ENCODE measurements around the gene DNAH14.

Gene DNAH14

DNA sequence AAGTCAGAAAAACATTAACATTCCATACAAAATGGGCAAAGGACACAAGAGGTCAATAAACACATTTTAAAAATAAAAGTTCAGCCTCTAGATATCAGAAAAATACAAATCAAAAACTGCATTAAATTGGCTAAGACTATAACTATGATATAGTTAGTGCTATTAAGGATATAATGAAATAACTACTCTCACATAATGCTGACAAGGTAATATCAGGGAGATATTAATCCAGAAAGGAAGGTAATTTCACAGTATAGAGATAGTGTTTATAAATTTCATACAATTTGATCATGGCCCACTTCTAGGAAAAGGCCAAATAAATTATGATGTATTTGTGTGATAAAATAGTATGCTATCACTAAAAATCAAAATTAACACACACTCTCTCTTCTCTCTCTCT is 436.5 kb downstream of the DNAH14 start:
- DNase-seq (ENCODE audit: low spot score) = no peak
- Histone ChIP-seq H3K27ac (no peak overlapping the region), H3K4me3 (no peak overlapping the region)
- TF ChIP-seq, protein P1, sequence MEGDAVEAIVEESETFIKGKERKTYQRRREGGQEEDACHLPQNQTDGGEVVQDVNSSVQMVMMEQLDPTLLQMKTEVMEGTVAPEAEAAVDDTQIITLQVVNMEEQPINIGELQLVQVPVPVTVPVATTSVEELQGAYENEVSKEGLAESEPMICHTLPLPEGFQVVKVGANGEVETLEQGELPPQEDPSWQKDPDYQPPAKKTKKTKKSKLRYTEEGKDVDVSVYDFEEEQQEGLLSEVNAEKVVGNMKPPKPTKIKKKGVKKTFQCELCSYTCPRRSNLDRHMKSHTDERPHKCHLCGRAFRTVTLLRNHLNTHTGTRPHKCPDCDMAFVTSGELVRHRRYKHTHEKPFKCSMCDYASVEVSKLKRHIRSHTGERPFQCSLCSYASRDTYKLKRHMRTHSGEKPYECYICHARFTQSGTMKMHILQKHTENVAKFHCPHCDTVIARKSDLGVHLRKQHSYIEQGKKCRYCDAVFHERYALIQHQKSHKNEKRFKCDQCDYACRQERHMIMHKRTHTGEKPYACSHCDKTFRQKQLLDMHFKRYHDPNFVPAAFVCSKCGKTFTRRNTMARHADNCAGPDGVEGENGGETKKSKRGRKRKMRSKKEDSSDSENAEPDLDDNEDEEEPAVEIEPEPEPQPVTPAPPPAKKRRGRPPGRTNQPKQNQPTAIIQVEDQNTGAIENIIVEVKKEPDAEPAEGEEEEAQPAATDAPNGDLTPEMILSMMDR (IDR thresholded peaks at IDR 0.05) = no peak

DNA sequence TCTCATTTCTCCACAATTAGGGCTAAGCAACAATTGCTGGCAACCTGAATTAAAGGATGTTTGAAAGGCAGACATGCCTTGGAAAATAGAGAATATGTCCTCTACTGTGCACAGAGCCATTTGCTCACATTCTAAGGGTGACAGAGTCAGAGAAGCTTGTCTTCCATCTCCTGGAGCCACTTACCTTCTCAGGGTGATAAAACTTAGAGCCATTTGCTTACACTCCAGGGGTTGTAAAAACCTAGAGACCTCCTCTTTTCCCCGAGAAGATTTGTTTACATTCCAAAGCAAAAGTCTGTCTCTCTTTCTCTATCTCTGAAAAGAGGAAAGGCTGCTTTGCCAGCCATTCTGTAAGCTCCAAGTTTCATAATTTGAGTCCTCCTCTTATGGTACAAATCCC is 437.1 kb downstream of the DNAH14 start:
- Histone ChIP-seq H3K27ac (no peak overlapping the region), H3K4me3 (no peak overlapping the region)
- TF ChIP-seq, protein P1 (IDR thresholded peaks at IDR 0.05) = no peak
- no peak for DNase-seq (ENCODE audit: low spot score)

DNA sequence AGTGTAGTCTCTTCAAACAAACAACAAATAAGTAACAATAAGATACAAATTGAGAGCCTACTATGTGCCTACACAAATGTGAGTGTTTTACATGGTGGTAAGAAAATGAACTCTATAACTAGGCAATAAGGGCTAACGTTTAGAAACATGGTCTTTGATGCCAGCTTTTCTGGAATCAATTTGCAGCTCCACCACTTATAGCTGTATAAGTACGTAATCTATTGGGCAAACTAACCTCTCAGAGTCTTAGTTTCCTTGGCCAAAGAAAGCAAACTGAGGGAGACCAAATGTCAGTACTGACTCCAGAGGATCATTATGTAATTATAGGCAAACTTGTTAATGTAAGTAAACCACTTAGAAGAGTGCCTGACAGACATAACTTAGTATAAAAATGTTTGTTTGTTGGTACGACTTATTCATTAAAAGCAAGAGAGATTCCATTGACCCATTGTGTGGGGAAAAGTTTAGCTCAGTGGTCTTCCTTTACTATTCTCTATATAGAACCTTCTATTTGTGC is 438.6 kb downstream of the DNAH14 start:
- DNase-seq (ENCODE audit: low spot score) = no peak
- Histone ChIP-seq H3K27ac (no peak overlapping the region), H3K4me3 (no peak overlapping the region)
- TF ChIP-seq, protein P1 (IDR thresholded peaks at IDR 0.05) = no peak

DNA sequence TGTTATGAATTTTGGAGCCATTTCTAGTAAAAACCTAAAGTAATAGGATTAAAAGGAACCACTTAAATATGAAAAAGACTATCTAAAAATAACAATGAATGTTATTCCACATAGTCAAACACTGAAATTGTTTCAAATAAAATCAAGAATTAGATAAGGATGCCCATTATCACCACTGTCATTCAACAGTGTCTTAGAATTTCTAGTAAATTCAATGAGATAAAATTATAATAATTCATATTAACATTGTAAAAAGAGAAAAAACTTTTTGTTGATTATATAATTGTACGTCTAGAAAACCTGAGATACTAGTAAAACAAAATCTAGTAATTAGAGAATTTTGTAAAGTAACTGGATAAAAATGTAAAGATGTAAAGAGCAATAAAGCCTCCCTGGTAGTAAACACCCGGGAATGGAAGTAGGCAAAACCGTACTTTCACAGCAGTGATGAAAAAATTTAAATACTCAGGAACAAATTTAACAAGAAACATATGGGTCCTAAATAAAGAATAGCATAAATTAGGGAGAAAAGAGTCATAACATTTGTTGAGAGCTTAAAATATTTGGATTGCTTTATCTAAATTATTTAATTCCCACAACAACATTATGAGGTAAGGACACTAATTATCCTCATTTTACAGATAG is 442.0 kb downstream of the DNAH14 start:
- Histone ChIP-seq H3K4me3 (no peak overlapping the region), H3K27ac (no peak overlapping the region)
- TF ChIP-seq, protein P1 (IDR thresholded peaks at IDR 0.05) = no peak
- no peak for DNase-seq (ENCODE audit: low spot score)

DNA sequence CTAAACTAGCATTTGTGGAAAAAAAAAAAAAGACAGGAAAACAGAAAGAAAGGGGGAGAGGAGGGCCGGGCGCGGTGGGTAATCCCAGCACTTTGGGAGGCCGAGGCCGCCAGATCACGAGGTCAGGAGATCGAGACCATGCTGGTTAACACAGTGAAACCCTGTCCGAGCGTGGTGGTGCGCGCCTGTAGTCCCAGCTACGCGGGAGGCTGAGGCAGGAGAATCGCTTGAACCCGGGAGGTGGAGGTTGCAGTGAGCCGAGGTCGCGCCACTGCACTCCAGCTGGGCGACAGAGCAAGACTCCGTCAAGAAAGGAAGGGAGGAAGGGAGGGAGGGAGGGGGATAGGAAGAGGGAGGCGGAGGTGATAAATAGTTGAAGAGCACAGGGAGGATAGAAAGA is 443.7 kb downstream of the DNAH14 start:
- H3K4me3 ChIP-seq = no peak overlapping the region
- no peak for DNase-seq (ENCODE audit: low spot score)
- no peak overlapping the region for H3K27ac ChIP-seq
- TF ChIP-seq, protein P1 (IDR thresholded peaks at IDR 0.05) = no peak

DNA sequence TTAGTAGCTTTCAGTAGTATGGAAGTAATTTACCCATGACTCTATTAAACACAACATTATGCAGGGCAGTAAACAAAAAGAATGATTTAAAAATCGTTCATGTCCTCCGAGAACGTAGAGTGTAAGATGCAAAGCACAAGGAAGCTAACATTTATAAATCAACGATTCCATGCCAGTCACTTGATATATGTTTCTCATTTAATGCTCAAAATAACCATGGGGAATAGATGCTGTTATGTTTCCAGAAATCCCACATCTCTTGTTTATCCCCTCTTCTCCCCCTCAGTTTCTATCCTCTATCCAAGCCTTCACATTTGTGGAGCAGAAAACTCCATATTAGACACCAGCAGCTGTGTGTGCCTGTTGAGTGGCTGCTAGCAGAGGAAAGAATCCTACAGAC is 445.5 kb downstream of the DNAH14 start:
- Histone ChIP-seq H3K4me3 (no peak overlapping the region), H3K27ac (no peak overlapping the region)
- DNase-seq (ENCODE audit: low spot score) = no peak
- TF ChIP-seq, protein P1 (IDR thresholded peaks at IDR 0.05) = no peak

DNA sequence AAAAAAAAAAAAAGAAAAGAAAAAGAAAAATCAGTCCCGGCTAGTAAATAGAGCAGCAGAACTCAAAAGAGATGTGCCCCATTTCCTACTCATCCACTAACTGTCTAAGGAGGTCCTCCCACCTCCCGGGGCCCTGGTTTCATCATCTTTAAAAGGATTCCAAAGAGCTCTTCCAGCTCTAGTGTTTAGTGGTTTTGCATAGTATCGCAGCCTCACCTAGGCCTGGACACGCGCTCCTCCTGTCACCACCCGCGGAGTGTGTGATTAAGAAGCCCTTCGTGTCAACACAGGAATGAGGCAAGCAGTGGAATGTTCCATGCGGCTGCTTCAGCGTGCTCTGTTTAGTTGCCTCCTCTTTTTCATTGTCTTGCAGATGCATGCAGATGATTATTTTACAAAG is 449.4 kb downstream of the DNAH14 start:
- Histone ChIP-seq H3K4me3 (no peak overlapping the region), H3K27ac (no peak overlapping the region)
- DNase-seq (ENCODE audit: low spot score) = no peak
- TF ChIP-seq, protein P1 (IDR thresholded peaks at IDR 0.05) = no peak
